ENCODE data around the gene HP1BP3.
"Not testable (repeated sequence)": the region's sequence is repeated elsewhere in the genome, so short reads cannot be mapped to it uniquely, and the experiment has no call there.

The HP1BP3 gene

DNA sequence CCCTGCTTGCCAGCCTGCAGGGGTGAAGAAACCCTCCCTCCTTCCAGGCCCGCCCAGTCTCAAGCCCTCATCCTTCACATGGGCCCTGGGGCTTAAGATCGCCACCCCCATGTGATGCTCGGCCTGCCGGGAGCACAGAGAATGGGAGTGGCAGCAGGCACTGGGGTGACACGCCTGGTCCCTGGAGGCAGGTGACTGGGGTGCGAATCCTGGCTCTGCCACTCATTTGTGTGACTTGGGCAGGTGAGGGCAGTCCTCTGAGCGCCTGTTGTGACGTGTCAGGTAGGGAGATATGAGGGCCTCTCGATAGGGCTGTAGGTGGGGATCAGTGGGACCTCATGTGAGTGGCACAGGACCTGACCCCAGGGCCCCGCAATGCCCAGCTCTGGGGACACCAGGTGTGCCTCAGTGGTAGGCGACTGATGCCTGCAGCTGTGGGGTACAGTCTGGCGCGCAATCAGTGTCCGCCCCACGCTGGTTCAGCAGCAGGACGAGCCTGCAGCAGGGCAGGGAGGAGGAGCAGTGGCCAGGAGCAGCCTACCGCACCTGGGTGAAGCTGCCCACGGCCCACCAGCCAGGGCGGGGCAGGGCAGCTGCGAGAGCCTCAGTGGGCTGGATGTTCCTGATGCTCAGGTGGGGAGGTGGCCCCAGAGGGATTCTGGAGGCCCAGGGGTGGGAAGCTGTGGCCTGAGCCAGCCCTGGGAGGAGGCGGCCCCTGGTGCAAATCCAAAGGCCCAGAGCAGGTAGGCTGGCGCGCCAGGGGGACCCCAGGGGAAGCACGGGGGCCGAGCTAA lies 60.8 kb downstream of the HP1BP3 start:
- DNase-seq = no peak

DNA sequence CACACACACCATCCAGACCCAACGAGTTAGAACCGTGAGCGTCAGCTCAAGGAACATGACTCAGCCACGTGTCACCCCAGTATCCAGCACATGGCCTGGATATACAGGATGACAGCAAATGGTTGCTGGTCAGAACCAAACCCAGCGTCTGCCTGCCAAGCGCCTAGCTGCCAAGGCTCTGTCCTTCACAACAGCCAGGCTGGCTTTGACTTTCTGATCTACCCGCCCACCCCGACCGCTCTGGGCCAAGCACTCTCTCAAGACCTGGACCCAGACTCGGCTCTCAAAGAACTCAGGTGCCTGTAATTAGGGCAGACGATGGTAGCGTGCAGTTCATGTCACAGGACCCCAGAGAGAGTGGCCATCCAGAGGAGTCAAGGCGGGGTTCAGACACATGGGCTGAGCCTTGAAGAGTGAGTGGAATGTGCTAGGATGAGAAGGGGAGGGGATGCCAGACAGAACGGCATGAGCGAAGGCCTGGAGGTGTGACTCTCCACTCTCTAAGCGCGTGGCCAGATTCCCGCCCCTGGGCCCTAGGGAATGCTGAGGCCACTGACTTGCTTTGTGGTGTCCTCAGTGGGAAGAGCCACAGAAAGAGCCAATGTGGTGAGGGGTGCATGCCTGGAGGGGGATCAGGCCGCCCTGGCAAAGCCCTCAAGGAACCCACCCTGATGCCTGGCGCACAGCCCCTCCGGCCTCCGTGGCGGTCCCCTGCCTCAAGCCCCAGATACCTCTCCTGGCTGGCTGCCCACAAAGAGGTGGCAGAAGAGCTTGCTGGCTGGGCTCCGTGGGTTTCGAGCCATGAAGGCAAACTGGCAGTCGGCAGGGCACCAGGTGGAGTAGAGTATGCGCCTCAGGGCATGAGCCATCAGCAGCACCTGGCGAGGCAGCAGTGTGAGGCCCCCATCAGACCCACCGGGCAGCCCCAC lies 61.7 kb downstream of the HP1BP3 start:
- no peak for DNase-seq

DNA sequence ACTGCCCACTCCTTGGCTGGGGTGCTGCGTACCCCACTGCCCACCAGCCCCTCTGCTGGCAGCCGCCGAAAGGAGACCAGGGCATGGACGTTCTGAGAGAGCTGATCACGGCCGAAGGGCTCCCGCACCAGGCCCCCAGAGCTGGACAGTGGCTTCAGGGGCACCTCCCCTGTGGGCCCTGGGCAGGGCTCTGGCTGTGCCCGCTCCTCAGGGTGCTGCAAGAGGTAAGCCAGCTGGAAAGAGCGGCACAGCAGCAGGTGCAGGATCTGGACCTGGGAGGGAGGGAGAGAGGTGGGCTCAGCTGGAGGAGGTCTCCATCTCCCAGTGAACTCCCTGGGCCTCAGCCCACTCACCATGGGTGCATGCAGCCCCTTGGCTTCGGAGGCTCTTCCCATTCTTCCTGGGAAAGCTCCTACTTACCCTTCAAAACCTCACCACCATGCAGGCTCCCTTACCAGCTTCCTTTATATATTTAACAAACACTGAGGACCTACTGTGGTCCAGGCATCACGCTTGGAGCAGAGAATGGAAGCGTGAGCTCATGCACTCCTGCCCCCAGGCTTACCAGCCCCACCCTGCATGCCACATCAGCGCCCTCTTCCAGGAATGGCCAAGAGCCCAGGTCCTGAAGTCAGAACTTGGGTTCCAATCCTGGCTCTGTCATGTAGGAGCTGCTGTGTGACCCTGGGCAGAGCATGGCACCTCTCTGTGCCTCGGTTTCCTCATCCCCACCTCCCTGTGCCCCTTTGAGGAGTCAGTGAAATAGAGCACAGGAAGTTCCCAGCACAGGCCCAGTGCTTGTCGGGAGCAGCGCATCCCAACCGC lies 62.5 kb downstream of the HP1BP3 start:
- no peak for DNase-seq

DNA sequence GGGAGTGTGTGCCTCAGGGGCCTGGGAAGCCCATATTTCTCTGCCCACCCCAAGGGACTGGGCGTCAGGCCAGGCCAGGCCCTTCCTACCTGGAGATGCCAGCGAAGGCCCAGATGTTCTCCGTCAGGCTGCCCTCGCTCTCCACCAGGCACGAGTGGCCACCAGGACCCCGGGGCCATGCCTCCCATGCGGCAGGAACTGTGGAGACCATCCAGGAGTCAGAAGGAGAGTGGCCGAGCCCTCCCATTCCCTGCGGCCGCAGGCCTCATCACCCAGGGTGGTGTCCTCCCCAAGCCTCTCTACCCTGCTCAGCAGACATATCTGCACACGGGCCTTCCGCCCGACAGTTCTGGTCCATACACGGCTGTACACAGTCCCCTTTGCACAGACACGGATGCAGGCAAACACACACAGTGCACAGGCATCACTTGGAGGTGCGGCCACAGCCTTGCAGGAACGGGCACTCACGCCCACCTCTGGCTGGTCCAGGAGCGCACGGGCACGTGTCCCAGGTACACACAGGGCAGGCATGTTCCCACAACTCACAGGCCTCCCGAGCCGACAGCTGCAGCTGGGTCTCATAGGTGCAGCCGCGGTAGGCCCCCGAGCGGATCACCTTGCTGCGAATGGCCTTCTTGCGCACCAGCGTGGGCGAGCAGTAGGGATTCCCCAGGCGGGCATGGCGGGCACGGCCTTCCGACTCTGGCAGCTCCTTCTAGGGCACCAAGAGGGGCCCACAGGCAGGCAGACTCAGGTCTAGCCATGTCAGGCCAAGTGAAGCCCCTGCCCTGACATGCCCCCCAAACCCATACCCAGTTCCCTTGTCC lies 63.4 kb downstream of the HP1BP3 start:
- DNase-seq = no peak

DNA sequence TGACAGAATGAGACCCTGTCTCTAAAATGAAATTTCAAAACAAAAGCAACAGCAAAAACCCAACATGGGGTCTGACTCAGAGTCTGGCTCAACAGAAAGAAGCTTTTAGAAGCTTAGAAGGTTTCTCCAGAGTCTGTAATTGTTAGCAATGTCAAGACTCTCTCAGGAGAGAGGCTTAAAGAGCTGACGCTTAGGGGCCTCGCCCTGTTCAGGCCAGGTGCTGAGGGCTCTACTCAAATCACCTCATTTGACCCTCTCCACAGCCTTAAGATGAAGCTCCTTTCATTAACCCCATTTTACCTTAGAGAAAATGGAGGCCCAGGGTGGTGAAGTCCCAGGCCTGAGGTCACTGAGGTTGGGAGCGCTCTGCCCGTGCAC lies 64.0 kb downstream of the HP1BP3 start:
- no peak for DNase-seq

DNA sequence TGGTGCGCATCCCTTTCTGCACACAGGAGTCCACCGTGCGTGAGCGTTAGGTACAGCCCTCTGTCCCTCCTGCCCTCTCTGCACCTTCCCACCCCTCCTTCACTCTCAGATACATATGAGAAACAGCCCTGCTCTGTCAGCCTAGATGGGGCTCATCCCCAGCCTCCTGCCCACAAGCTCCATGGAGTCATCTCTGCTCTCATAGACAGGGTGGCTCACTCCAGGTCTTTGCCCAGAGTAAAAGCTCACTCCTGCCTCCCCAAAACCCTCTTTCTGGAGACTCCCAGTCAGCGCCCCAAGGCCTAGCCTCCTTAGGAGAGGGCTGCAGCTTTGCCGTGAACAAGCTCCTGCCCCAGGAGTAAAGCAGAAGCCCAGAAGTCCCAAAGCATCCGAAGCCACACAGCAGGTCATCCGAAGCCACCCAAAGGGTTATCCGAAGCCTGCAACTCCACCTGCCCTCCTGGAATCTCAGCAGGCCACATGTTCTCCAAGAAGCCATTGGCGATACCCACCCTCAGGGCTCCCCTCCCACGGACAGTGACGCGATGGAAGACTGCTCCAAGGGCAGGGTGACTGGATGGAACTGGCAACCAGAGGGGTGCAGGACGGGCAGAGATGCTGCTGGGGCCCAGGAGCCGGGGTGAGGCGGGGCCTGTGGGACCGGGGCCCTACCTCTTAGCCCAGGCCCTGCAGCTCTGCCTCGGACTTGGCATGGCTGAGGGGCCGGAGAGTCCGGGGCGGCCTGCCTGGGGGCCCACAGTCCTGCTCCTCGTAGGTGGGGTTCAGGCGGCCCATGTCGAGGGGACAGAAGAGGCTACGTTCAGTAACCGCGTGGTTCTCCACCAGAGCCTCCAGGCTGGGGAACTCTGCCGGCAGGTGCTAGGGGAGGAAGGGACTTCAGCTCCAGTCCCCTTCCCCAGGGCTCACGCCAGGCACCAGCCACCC lies 65.7 kb downstream of the HP1BP3 start:
- no peak for DNase-seq

DNA sequence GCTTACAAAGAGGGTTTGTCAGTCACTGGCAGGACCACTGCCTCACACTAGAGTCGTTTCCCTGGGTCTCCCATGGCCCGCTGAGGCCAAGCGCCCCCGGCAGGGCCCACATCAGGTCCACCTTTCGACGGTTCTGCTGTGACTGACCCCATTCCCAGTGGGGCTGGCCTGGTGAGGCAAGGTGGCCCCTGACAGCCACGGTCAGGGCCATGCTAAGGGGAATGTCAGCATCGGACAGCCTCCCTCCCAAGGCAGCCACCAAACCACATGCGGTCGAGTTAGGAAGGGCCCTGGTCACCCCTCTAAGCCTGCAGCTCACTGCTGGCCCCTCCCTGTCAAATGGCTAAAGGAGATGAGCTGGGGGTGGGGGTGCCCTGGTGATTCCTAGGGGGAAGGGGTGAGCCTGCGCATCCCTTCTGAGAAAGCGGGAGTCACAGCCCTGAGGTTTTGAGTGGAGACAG lies 66.4 kb downstream of the HP1BP3 start:
- DNase-seq = no peak

DNA sequence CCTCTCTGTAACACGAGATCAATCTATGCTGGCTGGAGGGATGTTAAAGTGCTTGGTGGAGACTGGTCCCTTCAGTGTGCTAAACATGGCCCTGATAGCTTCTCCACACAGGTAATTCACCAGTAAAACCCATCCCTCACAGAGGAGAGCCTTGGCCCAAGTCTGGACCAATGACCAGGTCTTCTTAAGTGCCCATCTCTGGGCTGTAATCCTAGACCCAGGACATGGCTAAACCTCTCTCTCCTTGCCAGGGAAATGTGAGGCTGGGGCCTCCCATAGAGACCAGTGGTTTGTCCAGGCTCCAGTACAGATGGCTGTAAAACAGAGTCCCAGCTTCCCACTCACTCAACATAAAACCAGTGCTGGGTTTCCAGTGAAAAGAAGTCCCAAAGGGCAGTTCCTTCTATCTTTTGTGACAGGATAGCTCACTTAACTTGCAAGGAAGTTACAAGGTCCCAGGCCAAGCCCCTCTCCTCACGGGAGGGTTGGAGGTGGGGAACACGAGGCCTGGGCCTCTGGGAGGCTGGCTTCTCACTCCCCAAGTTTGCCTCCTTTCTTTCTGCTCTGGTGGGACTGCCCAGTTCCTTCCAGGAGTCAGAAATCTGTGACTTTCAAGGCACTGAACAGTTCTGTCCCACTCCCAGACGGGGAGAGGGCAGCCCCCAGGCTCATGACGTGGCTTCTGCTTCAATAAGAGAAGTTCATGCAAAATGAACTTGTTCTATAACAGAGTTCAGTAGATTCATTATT lies 67.1 kb downstream of the HP1BP3 start:
- DNase-seq = no peak

DNA sequence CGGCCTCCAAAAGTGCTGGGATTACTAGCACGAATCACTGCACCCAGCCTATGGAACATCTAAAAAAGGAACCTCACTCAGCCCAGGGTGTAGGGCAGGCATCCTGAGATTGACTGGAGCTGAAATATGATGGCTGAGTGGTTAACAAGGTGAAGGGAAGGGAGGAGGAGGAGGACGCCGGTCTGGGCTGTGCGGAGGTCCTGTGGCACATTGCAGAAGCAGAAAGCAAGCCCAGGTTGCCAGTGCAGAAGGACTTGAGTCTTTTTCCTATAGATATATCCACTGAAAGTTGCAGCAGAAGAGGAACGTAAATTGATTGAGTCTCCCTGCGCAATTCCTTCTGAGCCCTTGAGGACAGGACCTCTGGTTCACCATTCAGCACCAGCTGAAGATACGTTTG lies 67.8 kb downstream of the HP1BP3 start:
- no peak for DNase-seq

DNA sequence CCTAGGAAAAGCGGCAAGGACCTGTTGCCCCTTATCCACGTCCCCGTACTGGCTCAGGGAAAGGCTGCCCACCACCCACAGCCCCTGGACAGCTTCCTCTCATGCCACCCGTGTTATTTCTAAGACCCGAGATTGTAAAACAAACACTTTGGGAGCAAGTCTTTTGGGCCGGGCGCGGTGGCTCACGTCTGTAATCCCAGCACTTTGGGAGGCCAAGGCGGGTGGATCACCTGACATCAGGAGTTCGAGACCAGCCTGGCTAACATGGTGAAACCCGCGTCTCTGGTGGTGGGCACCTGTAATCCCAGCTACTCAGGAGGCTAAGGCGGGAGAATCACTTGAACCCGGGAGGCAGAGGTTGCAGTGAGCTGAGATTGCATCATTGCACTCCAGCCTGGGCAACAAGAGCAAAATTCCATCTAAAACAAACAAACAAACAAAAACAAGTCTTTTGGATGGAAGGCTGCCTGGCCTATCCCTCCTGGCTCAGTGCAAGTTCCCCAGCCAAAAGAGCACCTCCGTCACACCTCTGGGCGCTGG lies 68.7 kb downstream of the HP1BP3 start:
- DNase-seq = not testable (repeated sequence)

DNA sequence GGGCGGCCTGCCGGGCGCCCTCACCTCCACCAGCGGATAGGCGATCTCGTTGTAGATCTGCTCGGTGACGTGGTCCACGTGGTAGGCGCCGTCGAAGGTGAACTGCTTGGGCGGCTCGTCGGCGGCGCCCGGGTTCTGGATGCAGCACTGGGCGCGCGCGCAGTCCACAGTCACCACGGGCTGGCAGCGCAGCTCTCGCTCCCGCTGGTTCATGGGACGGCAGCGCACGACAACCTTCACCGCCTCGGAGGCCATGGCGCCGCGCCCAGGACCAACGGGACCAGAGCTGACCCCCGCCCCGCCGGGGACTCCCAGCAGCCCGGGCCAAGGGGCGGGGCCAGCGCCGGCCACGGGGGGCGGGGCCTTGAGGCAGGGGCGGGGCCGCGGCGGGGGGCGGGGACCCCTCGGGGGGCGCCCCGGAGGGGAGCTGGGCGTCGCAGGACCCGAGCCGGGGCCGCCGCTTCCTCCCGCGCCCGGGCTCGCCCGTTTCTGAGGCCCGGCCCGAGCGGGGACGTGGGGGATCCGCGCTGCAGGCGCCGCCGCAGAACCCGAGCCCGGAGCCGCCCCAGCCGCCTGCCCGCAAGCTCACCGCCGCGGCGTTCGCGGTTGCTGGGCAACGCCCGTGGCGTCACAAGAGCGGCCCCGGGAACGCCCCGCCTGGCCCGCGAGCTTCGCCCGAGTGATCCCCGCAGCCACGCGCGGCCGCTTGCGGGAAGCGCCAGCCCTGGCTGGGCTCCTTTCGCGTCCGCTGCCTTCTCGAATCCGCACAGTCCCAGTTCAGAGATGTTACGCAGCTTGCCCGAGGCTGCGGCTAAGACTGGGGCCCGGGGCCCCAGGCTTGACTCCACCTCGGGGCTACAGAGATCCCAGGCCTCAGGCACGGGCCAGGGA lies 69.4 kb downstream of the HP1BP3 start, which contains the start of gene KIF17:
Gene KIF17 (minus strand): TSS at position 556 of the 891 bp plus-strand sequence. CDS start 301 bp downstream, at position 255.
- DNase-seq = peak; percentile 88

DNA sequence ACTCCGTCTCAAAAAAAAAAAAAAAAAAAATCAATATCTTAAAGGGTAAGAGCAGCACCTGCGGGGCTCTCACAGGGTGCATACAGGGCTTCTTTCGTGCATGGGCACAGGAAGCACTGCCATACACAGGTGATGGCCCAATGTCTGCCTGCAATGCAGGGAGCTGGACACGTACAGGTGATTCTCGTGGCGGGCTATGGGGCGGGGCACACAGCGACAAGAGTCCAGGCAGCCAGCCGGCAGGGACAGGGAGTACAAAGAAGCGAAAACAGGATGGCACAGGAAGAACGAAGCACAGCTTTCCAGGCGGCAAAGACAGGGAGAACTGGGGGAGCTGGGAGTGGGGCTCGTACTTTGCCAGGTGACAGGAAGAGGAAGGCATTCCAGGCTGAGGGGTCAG lies 70.9 kb downstream of the HP1BP3 start:
- DNase-seq = no peak

DNA sequence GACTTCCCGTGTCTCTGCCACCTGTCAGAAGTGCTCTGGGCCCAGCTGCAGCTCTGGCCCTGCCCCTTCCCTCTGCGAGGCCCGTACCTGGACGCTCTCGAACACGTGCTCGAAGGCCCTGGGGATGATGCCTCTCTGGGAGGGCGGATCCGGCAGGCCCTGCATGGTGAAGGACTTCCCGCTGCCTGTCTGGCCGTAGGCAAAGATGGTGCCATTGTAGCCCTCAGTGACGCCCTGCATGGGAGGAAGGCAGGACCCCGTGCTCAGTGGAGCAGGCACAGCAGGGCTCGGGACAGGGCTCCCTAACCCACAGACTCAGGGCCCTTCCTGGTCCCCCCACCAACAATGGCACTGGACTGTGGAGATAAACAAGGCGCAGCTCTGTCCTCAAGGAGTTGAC lies 71.7 kb downstream of the HP1BP3 start:
- no peak for DNase-seq

DNA sequence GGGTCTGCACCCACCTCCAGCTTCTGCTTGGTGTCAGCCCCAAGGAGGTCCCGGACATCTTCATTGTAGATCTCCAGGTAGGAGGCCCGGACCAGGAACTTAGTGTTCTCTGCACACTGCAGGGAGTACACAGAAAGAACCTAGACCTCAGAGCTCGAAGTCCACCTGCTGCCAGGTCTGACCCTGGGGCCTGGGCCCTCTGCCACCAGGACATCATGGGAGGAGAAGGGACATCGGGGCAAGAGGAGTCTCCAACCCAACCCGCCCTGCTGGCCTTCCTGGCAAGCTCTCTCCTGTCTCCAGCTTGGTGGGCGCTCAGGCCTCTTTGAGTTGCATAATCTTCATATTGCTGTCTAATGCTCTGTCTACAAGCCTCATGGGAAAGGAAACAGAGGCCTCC lies 73.7 kb downstream of the HP1BP3 start:
- DNase-seq = no peak

DNA sequence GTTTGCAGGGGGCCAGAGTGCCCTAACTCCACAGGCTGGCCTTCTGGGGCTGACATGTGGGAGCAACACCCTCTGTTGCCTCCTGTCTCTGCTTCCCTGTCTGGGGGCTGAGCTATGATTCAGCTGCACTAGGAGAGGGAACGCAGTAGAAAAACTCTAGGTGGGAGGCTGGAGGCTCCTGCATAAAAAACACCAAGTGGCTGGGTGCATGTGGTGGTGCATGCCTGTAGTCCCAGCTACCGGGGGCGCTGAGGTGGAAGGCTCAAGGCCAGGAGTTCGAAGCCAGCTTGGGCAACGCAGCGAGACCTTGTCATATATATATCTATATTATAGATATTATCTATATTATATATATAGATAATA lies 74.9 kb downstream of the HP1BP3 start:
- no peak for DNase-seq

DNA sequence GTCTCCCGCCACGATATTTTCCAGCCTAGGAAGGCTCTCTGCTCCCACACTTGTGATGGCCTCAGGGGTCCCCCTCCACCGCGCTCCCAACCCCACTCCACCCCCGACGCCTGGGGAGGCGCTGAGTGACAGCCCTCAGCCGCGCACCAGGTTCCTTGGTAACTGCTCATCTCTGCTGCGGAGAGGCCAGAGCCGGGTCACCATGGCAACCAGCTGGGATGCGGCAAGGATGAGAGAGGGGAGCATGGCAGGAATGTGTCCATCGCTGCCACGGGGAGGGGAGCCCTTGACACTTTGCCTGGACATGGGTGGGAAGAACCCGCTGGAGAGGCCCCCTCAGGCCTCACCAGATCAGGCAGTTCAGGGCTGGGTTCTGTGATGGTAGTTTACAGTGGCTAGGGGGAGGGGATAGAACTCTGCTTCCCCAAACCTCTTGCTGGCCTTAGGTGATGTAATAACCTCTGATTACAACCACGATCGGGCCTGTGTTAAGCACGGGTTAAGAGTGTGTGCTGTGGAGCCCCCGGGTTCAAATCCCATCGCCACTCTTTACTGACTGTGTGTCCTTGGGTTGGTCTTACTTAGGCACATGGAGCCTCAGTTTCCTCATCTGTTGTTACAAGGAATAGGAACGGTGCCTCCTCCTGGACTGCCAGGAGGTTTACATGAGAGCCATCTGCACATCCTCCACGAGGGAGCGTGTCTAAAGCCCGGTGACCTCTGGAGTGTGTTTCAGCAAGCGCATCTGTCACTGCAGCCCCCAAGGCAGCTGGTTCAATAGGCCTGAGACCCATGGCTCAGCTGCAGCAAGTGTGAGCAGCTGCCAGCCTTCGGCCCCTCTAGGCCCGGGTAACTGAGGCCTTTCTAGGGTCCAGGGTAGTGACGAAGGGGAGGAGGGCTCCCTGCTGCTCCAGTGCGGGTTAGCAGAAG lies 75.6 kb downstream of the HP1BP3 start:
- peak; percentile 85 for DNase-seq

DNA sequence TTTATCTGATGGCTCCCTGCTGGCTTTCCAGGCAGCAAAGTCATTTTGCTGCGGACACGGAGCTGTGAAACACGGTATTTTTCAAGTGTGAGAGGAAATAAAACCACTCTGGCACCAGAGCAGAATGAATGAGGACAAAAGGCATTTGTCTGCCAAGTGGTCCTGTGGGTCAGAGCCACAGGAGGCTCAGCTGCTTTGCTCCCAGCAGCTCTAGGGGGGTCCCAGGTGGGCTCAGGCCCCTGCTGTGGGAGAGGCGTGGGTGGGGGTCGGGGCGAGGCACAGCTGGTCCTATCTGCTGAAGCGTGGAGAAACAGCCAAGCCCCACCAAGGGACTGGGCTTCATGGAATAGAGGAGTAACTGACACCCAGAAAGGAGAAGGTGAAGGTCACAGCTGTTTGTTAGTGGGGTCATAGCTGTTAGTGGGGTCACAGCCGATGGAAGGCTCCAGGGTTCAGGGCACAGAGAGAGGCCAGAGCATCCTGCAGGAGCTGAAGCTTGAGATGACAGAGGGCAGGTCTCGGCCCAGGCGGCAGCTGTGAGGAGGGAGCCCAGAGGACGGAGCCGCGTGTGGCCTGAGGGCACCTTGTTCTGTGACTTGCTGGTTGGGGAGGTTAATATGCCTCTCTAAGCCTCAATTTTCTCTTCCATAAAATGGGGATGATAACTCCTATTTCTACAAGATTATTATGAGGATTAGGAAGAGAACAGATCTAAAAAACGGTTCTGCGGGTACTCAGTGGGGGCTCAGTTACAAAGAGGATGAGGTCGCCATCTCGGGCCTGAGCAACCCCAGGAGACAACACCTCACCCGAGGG lies 76.4 kb downstream of the HP1BP3 start:
- peak; percentile 67 for DNase-seq

Data from eye (tissue), 1 donor.